Measurements from ENCODE around the gene DYNC2H1. TPM values are rescaled to one million over a fixed set of nuclear protein-coding genes. Genes with fewer than 3 reads are reported as not detected.

DYNC2H1 gene
- total RNA-seq, 2 donors from 2014 or later, result 2.1 to 2.8 TPM

GRCh38 chr11:103274025-103274424 is 164.8 kb downstream of the DYNC2H1 start:
- no peaks in the 10 kb centered on the region for H3K9me3 ChIP-seq
- H3K27ac ChIP-seq, result no peak overlapping the region
- H3K4me3 ChIP-seq, result no peak overlapping the region
- no peaks in the 10 kb centered on the region for H3K4me1 ChIP-seq
- no peaks in the 10 kb centered on the region for H3K27me3 ChIP-seq
- no peaks in the 10 kb centered on the region for H3K36me3 ChIP-seq
- intact Hi-C loops (cut with DNase I), result no loop called here
- TF ChIP-seq CTCF (IDR thresholded peaks at IDR 0.05), result no peak
- DNase-seq, result no peak
- H3K9ac ChIP-seq (ENCODE audit: low read depth in 2 of 2, low read length in 2 of 2), result no peak overlapping the region

GRCh38 chr11:103279821-103280220 is 170.6 kb downstream of the DYNC2H1 start:
- no peak overlapping the region for H3K4me3 ChIP-seq
- DNase-seq, result no peak
- TF ChIP-seq CTCF (IDR thresholded peaks at IDR 0.05), result no peak
- no peaks in the 10 kb centered on the region for H3K4me1 ChIP-seq
- H3K9me3 ChIP-seq, result no peaks in the 10 kb centered on the region
- H3K9ac ChIP-seq (ENCODE audit: low read depth in 2 of 2, low read length in 2 of 2), result no peak overlapping the region
- no peaks in the 10 kb centered on the region for H3K27me3 ChIP-seq
- no peak overlapping the region for H3K27ac ChIP-seq
- intact Hi-C loops (cut with DNase I), result no loop called here
- no peaks in the 10 kb centered on the region for H3K36me3 ChIP-seq

- TF ChIP-seq CTCF (IDR thresholded peaks at IDR 0.05), result no peak
- H3K4me1 ChIP-seq, result no peaks in the 10 kb centered on the region
- no peaks in the 10 kb centered on the region for H3K9me3 ChIP-seq
- H3K9ac ChIP-seq (ENCODE audit: low read depth in 2 of 2, low read length in 2 of 2), result no peak overlapping the region
- H3K27me3 ChIP-seq, result no peaks in the 10 kb centered on the region
- no peak overlapping the region for H3K4me3 ChIP-seq
- intact Hi-C loops (cut with DNase I), result no loop called here
- DNase-seq, result no peak
- H3K27ac ChIP-seq, result no peak overlapping the region
- no peaks in the 10 kb centered on the region for H3K36me3 ChIP-seq
Observed at GRCh38 chr11:103281301-103281700, 172.1 kb downstream of the DYNC2H1 start.

- Histone ChIP-seq H3K4me1 (no peaks in the 10 kb centered on the region), H3K27ac (no peak overlapping the region), H3K4me3 (no peak overlapping the region), H3K9ac (ENCODE audit: low read depth in 2 of 2, low read length in 2 of 2) (no peak overlapping the region), H3K9me3 (no peaks in the 10 kb centered on the region), H3K27me3 (no peaks in the 10 kb centered on the region), H3K36me3 (no peaks in the 10 kb centered on the region)
- no peak for DNase-seq
- TF ChIP-seq CTCF (IDR thresholded peaks at IDR 0.05), result no peak
- intact Hi-C loops (cut with DNase I), result no loop called here
Observed at GRCh38 chr11:103284260-103284659, 175.0 kb downstream of the DYNC2H1 start.

- Histone ChIP-seq H3K9ac (ENCODE audit: low read depth in 2 of 2, low read length in 2 of 2) (no peak overlapping the region), H3K4me1 (no peaks in the 10 kb centered on the region), H3K4me3 (no peak overlapping the region), H3K27me3 (no peaks in the 10 kb centered on the region), H3K9me3 (no peaks in the 10 kb centered on the region), H3K36me3 (no peaks in the 10 kb centered on the region), H3K27ac (no peak overlapping the region)
- no peak for DNase-seq
- TF ChIP-seq CTCF (IDR thresholded peaks at IDR 0.05), result no peak
- intact Hi-C loops (cut with DNase I), result no loop called here
Observed at GRCh38 chr11:103294516-103294915, 185.3 kb downstream of the DYNC2H1 start.

GRCh38 chr11:103295704-103296103 is 186.5 kb downstream of the DYNC2H1 start:
- H3K4me3 ChIP-seq, result no peak overlapping the region

More at GRCh38 chr11:103295704-103296103, 186.5 kb downstream of the DYNC2H1 start:
- TF ChIP-seq CTCF (IDR thresholded peaks at IDR 0.05), result no peak
- Histone ChIP-seq H3K9ac (ENCODE audit: low read depth in 2 of 2, low read length in 2 of 2) (no peak overlapping the region), H3K9me3 (no peaks in the 10 kb centered on the region), H3K36me3 (no peaks in the 10 kb centered on the region), H3K27ac (no peak overlapping the region), H3K27me3 (no peaks in the 10 kb centered on the region), H3K4me1 (no peaks in the 10 kb centered on the region)
- intact Hi-C loops (cut with DNase I), result no loop called here
- DNase-seq, result no peak
